Measurements from ENCODE around the gene TMEM135.

DNA sequence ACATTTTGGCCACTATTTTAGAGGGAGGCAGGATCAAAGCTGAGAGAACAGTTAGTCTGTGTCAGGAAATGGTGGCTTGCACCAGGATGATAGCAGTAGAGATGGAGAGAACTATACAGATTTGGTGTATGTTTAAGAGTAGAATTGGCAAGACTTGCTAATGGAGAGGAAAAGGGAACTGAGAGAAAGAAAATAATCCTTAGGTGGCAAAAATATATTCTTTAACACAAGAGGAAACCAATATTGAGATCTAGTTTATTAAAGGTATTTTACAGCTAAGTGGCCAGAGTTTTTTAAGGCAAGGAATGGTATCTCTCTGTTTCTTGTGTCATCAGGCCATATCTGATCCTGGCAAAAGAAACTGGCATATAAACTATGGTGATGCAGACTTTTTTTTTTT lies 278.8 kb downstream of the TMEM135 start:
- TF ChIP-seq, protein P1, sequence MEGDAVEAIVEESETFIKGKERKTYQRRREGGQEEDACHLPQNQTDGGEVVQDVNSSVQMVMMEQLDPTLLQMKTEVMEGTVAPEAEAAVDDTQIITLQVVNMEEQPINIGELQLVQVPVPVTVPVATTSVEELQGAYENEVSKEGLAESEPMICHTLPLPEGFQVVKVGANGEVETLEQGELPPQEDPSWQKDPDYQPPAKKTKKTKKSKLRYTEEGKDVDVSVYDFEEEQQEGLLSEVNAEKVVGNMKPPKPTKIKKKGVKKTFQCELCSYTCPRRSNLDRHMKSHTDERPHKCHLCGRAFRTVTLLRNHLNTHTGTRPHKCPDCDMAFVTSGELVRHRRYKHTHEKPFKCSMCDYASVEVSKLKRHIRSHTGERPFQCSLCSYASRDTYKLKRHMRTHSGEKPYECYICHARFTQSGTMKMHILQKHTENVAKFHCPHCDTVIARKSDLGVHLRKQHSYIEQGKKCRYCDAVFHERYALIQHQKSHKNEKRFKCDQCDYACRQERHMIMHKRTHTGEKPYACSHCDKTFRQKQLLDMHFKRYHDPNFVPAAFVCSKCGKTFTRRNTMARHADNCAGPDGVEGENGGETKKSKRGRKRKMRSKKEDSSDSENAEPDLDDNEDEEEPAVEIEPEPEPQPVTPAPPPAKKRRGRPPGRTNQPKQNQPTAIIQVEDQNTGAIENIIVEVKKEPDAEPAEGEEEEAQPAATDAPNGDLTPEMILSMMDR (IDR thresholded peaks at IDR 0.05; ENCODE audit: low read length): no peak
- TF ChIP-seq EZH2 (IDR thresholded peaks at IDR 0.05; ENCODE audit: borderline replicate concordance, low read length): no peak
